K562 (cell line): ENCODE results near the gene SLC12A4. TPM values are rescaled to one million over a fixed set of nuclear protein-coding genes. Genes with fewer than 3 reads are reported as not detected.

Experiments used
- AFF4 ChIP-seq: sonication (generic); formaldehyde crosslinking; IDR thresholded peaks from 2 replicates; pipeline ENCODE4 v1.8.0; 2023; ENCODE audit warnings: mild to moderate bottlenecking, missing genetic modification reagents
- BCL6 ChIP-seq: fragments of 250-450 bp; sonication (Bioruptor Pico); IDR thresholded peaks from 2 replicates; pipeline ENCODE4 v1.4.0; 2020
- BRD4 ChIP-seq: fragments of 200-600 bp; sonication (generic); IDR thresholded peaks from 2 replicates; pipeline ENCODE4 v1.6.1; 2017; ENCODE audit warnings: inconsistent platforms
- CTCF ChIP-seq, 3 experiments: IDR thresholded peaks in 2 of 3; conservative IDR thresholded peaks in 1 of 3; 2 replicates each; pipeline ENCODE4 v1.5.1; 2011 to 2012; ENCODE audit warnings: low read length in 3 of 3, mild to moderate bottlenecking in 3 of 3, control low read depth in 2 of 3, improper control_type of control experiment in 1 of 3, inconsistent platforms in 1 of 3, low read depth in 1 of 3, mixed read lengths in 1 of 3, moderate library complexity in 1 of 3; ENCODE audit not compliant: insufficient read depth in 2 of 3
- ESRRB ChIP-seq: fragments of 250-450 bp; sonication (Bioruptor Pico); IDR thresholded peaks from 2 replicates; pipeline ENCODE4 v1.5.0; 2020; ENCODE audit warnings: mild to moderate bottlenecking, moderate library complexity, borderline replicate concordance
- GTF2A2 ChIP-seq: IDR thresholded peaks from 2 replicates; pipeline ENCODE4 v1.6.1; 2016; ENCODE audit warnings: mild to moderate bottlenecking, missing genetic modification characterization, missing compliant biosample characterization
- LARP7 ChIP-seq: fragments of 450-650 bp; IDR thresholded peaks from 2 replicates; pipeline ENCODE4 v1.6.1; 2016
- NRF1 ChIP-seq, 2 experiments: fragments of 450-650 bp; IDR thresholded peaks in 1 of 2; conservative IDR thresholded peaks in 1 of 2; 2 replicates each; pipeline ENCODE4 v1.6.1; 2014; ENCODE audit warnings: mild to moderate bottlenecking in 2 of 2
- RB1 ChIP-seq: fragments of 450-650 bp; IDR thresholded peaks from 2 replicates; pipeline ENCODE4 v1.6.1; 2017; ENCODE audit warnings: low read depth, mild to moderate bottlenecking
- SOX6 ChIP-seq: fragments of 450-650 bp; IDR thresholded peaks from 2 replicates; pipeline ENCODE4 v1.6.1; 2014; ENCODE audit warnings: mild to moderate bottlenecking
- THAP12 ChIP-seq: fragments of 250-450 bp; sonication (Bioruptor Pico); IDR thresholded peaks from 2 replicates; pipeline ENCODE4 v1.9.0; 2021; ENCODE audit warnings: mild to moderate bottlenecking, inconsistent platforms
- UBTF ChIP-seq, 2 experiments: IDR thresholded peaks; 2 replicates each; pipeline ENCODE4 v1.6.1; 2012; ENCODE audit warnings: improper control_type of control experiment in 2 of 2, low read depth in 2 of 2, low read length in 2 of 2, borderline replicate concordance in 1 of 2
- ZBTB2 ChIP-seq: fragments of 450-650 bp; IDR thresholded peaks from 2 replicates; pipeline ENCODE4 v1.6.1; 2016; ENCODE audit warnings: antibody characterized with exemption
- ZNF134 ChIP-seq: fragments of 250-450 bp; sonication (Bioruptor Pico); conservative IDR thresholded peaks from 2 replicates; pipeline ENCODE4 v1.4.0; 2020
- polyA plus RNA-seq, 8 experiments: library from polyadenylated mRNA; depleted of rRNA in 4 of 8; stranded (reverse) in 5 of 8; unstranded in 3 of 8; fragments of >200 nt; fragmentation: Nextera tagmentation in 2 of 8; fragmentation: Illumina TruSeq in 1 of 8; extraction: Ambion mirVana in 2 of 8; extraction: Trizol in 1 of 8; gene quantifications; 2 replicates each; pipeline versions ENCODE4 v1.2.1 to v1.2.3, GENCODE V29; 2011 to 2014; ENCODE audit warnings: inconsistent platforms in 1 of 8, missing spikeins in 1 of 8
- total RNA-seq, 7 experiments: library from RNA; depleted of rRNA in 6 of 7; stranded (reverse); fragments of >200 nt in 6 of 7; fragmentation: Illumina TruSeq in 2 of 7; extraction: Trizol in 2 of 7; gene quantifications; 2 replicates each; pipeline versions ENCODE4 v1.2.1 to v1.2.3, GENCODE V29; 2011 to 2021; ENCODE audit warnings: low replicate concordance in 1 of 7

SLC12A4 gene
- total and polyA plus RNA-seq, 9 of the 15 experiments (the other 6 are each of a cell fraction or from before 2014, with no cell fraction given) = 0.75 to 43.5 (median 15.0) TPM

GRCh38 chr16:67968400-67969253, at the start of gene SLC12A4 (continued):
- TF ChIP-seq THAP12 (CRISPR knock-in tag) (no peak), LARP7 (no peak), AFF4 (CRISPR knock-in tag) (no peak), SOX6 (peak; percentile 19; the same call in 1 of the 2 replicates), GTF2A2 (tag) (0 out of 2 replicates have a peak, but pooled peaks have one; percentile 31), ESRRB (CRISPR knock-in tag) (no peak), RB1 (peak; percentile 95; the same call in 1 of the 2 replicates), NRF1 (conservative IDR thresholded peaks at IDR 0.05 in 1 of 2, IDR thresholded peaks at IDR 0.05 in 1 of 2) (peak; percentile 56 to 67), ZNF134 (CRISPR knock-in tag) (no peak), BCL6 (CRISPR knock-in tag) (no peak), BRD4 (no peak), CTCF (IDR thresholded peaks at IDR 0.05 in 2 of 3, conservative IDR thresholded peaks at IDR 0.05 in 1 of 3; ENCODE audit: insufficient read depth in 2 of 3, low read depth in 1 of 3, low read length in 3 of 3) (0 out of 6 replicates have a peak, but pooled peaks of 1 of the 3 experiments have one; percentile 0), ZBTB2 (no peak), UBTF (IDR thresholded peaks at IDR 0.05; ENCODE audit: borderline replicate concordance in 1 of 2, low read depth in 2 of 2, low read length in 2 of 2) (0 out of 4 replicates have a peak, but pooled peaks of 1 of the 2 experiments have one; percentile 32)
